PC-3 (cell line): ENCODE data around the gene ASXL1.

Source experiments
- CTCF ChIP-seq: fragments of 300-600 bp; sonication (generic); conservative IDR thresholded peaks from 2 replicates; pipeline ENCODE4 v1.5.1; 2017; ENCODE audit warnings: antibody characterized with exemption, low read depth, mild to moderate bottlenecking, low read length
- EZH2 ChIP-seq: fragments of 300-600 bp; sonication (generic); IDR thresholded peaks from one replicate; pipeline ENCODE4 v1.6.1; 2017; ENCODE audit warnings: antibody characterized with exemption, mild to moderate bottlenecking, low read length; ENCODE audit not compliant: unreplicated experiment

- no peak for TF ChIP-seq CTCF
- no peak for TF ChIP-seq EZH2
These were observed 29.1 kb downstream of the ASXL1 start for GRCh38 chr20:32387252-32387651.
